NT2/D1 (cell line): Measurements from ENCODE around the gene DTD1.

Experiments
- DNase-seq: peaks from one replicate; pipeline ENCODE4 v3.0.0-alpha.2; 2011; ENCODE audit warnings: low read depth, low spot score
- H3K27me3 ChIP-seq: 2 replicates; pipeline ENCODE4 v1.6.0; 2011; ENCODE audit warnings: mild to moderate bottlenecking; ENCODE audit not compliant: insufficient read length, insufficient read depth
- H3K36me3 ChIP-seq: 2 replicates; pipeline ENCODE4 v1.6.1; 2011; ENCODE audit warnings: mild to moderate bottlenecking, low read length, mixed read lengths; ENCODE audit not compliant: insufficient read depth, insufficient read length
- H3K4me1 ChIP-seq: 2 replicates; pipeline ENCODE4 v1.5.1; 2011; ENCODE audit not compliant: insufficient read depth, insufficient read length
- H3K4me3 ChIP-seq: 2 replicates; pipeline ENCODE4 v1.5.1; 2011; ENCODE audit warnings: low read depth; ENCODE audit not compliant: insufficient read length
- H3K9ac ChIP-seq: 2 replicates; pipeline ENCODE4 v1.6.0; 2011; ENCODE audit warnings: low read depth; ENCODE audit not compliant: insufficient read length
- H3K9me3 ChIP-seq: 2 replicates; pipeline ENCODE4 v1.5.1; 2011; ENCODE audit warnings: mild to moderate bottlenecking, low read length; ENCODE audit not compliant: insufficient read depth
- SUZ12 ChIP-seq: IDR thresholded peaks from 2 replicates; pipeline ENCODE4 v1.6.1; 2011; ENCODE audit not compliant: insufficient read length, insufficient read depth; ENCODE audit errors: extremely low read depth
- YY1 ChIP-seq: IDR thresholded peaks from 2 replicates; pipeline ENCODE4 v1.6.1; 2011; ENCODE audit not compliant: insufficient read length, insufficient read depth
- ZNF274 ChIP-seq: IDR thresholded peaks from 2 replicates; pipeline ENCODE4 v1.6.1; 2011; ENCODE audit warnings: mild to moderate bottlenecking, low read depth, low read length

The DTD1 gene

DNA sequence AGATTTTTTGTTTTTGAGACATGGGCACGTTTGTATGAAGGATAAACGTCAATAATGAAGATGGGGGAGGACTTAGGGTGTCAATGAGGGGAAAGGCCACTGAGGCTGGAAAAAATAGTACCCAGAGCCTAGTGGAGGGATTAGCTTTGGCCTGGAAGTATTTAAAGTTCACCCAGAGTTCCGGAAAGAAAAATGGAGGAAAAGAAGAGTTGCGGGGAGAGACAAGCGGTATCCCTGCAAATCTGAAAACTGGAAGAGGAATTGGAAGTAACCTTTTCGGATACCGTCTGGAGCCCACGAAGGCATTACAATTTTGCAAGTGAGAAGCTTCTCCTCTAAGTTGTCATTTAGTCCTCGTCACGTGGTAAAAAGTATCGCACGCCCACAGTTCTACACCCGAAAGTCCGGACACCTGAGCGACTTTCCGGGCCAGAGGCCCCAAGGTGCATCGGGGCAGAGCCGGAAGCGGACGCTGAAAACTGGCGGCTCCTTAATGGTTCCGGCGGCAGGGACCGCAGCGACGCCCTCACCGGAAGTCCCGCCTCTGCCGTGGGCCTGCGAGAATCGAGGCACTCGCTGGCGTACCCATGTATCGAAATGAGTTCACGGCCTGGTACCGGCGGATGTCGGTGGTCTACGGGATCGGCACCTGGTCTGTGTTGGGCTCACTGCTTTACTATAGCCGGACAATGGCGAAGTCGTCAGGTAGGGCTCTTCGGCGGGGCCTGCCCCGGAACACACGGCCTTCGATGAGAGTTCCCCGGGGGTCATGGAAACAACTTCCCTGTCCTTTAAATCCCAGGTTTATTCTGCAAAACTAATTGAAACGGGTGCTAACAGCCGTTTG, 20.7 kb upstream of the DTD1 start, which contains the start of gene SMIM26:
Gene SMIM26 (plus strand): TSS at position 541 of the 847 bp plus-strand sequence. CDS start 47 bp downstream, at position 588.
- H3K36me3 ChIP-seq = peaks cover 31% of the 10 kb centered on the region
- TF ChIP-seq SUZ12 = no peak
- no peak for TF ChIP-seq ZNF274
- TF ChIP-seq YY1 = no peak
- no peaks in the 10 kb centered on the region for H3K9me3 ChIP-seq
- peak; percentile 75 for DNase-seq
- peak within 1 kb of the TSS; percentile 87 for H3K4me3 ChIP-seq
- peak within 1 kb of the TSS; percentile 95 for H3K9ac ChIP-seq
- H3K27me3 ChIP-seq = no peaks in the 10 kb centered on the region
- no peaks in the 10 kb centered on the region for H3K4me1 ChIP-seq

DNA sequence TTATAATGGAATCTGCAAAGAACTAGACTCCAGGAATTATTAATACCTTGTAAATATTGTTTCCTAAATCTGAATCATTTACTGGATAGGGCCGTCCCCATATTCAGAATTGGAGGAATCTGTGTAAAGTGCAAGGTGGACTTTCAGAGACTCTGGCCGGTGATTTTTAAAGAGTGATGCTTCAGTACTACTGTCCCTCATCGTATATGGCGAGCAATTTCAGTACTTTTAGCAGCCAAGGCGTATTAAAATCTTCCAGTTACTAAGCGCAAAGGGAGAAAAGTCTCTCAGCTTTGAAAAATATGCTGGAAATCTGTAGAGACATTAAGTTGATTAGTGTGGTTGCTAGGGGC, 20.1 kb upstream of the DTD1 start:
- H3K4me3 ChIP-seq = peak overlapping the region; percentile 87
- no peak for DNase-seq
- TF ChIP-seq YY1 = no peak
- TF ChIP-seq ZNF274 = no peak
- no peak for TF ChIP-seq SUZ12

DNA sequence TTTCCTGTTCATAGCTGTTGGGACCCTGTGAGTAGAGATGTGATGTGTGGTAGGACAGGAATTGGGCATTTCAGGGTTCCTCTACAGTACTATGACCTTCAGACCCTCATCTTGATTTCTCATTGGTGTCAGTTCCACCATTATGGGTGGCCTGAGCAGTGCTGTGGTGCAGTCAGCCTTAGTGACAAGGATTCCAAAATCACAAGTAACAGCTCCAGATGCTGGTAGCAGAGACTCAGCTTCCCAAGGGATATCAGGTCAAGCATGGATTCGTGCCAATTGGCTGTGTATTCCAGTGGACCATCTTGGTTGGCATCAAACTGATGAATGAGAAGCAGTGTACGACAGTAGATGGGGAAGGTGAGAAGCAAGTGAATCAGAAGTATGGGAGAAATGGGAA, 16.8 kb upstream of the DTD1 start:
- TF ChIP-seq ZNF274 = no peak
- no peak for TF ChIP-seq YY1
- no peak for TF ChIP-seq SUZ12
- Histone ChIP-seq H3K4me1 (no peaks in the 10 kb centered on the region), H3K36me3 (peaks cover 24% of the 10 kb centered on the region), H3K4me3 (no peak overlapping the region), H3K27me3 (no peaks in the 10 kb centered on the region), H3K9ac (no peak overlapping the region), H3K9me3 (no peaks in the 10 kb centered on the region)
- DNase-seq = no peak

More for the DNA sequence above, 20.1 kb upstream of the DTD1 start:
- Histone ChIP-seq H3K9ac (peak overlapping the region; percentile 95), H3K4me1 (no peaks in the 10 kb centered on the region), H3K27me3 (no peaks in the 10 kb centered on the region), H3K36me3 (peaks cover 27% of the 10 kb centered on the region), H3K9me3 (no peaks in the 10 kb centered on the region)

DNA sequence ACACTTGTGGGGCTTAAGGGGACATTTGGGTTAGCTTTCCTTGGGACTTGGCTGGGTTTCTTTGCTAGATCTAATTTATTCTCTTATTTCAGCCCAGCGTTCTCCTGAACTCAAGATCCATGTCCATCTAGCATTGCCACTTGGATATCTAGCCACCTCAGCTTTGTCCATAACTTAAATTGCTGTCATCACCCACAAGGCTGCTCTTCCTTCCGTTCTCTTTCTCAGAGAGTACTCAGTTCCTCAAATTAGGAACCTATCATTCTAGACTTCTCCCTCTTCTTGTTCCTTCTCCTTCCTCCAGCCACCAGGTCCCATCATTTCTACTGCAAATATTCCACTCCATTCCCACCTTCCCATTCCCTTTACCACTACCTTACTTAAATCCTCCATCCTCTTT, 16.3 kb upstream of the DTD1 start:
- no peak for DNase-seq
- H3K4me3 ChIP-seq = no peak overlapping the region
- H3K36me3 ChIP-seq = peaks cover 24% of the 10 kb centered on the region

GRCh38 chr20:18577942-18578341, 9.9 kb upstream of the DTD1 start:
- Histone ChIP-seq H3K9ac (no peak overlapping the region), H3K4me1 (no peaks in the 10 kb centered on the region), H3K4me3 (no peak overlapping the region), H3K9me3 (no peaks in the 10 kb centered on the region), H3K36me3 (no peaks in the 10 kb centered on the region), H3K27me3 (no peaks in the 10 kb centered on the region)
- TF ChIP-seq YY1 (no peak), SUZ12 (no peak), ZNF274 (no peak)
- no peak for DNase-seq

More for the DNA sequence above, 16.3 kb upstream of the DTD1 start:
- no peaks in the 10 kb centered on the region for H3K4me1 ChIP-seq
- no peaks in the 10 kb centered on the region for H3K9me3 ChIP-seq
- no peak for TF ChIP-seq ZNF274
- no peak for TF ChIP-seq YY1
- no peak for TF ChIP-seq SUZ12
- H3K9ac ChIP-seq = no peak overlapping the region
- no peaks in the 10 kb centered on the region for H3K27me3 ChIP-seq

- TF ChIP-seq SUZ12 (no peak), ZNF274 (no peak), YY1 (no peak)
- Histone ChIP-seq H3K9me3 (no peaks in the 10 kb centered on the region), H3K27me3 (no peaks in the 10 kb centered on the region), H3K4me3 (no peak overlapping the region), H3K4me1 (no peaks in the 10 kb centered on the region), H3K36me3 (no peaks in the 10 kb centered on the region), H3K9ac (no peak overlapping the region)
- no peak for DNase-seq
These were observed 9.3 kb upstream of the DTD1 start for GRCh38 chr20:18578581-18578980.

- no peak for TF ChIP-seq ZNF274
- TF ChIP-seq SUZ12 = no peak
- no peak for TF ChIP-seq YY1
These were observed 7.8 kb upstream of the DTD1 start for GRCh38 chr20:18580012-18580411.

More at GRCh38 chr20:18580012-18580411, 7.8 kb upstream of the DTD1 start:
- Histone ChIP-seq H3K9ac (no peak overlapping the region), H3K4me3 (no peak overlapping the region), H3K4me1 (no peaks in the 10 kb centered on the region), H3K36me3 (no peaks in the 10 kb centered on the region), H3K27me3 (no peaks in the 10 kb centered on the region), H3K9me3 (no peaks in the 10 kb centered on the region)
- DNase-seq = no peak
